GM18526 (cell line): ENCODE results near the gene OR8B4.

Experiments
- POLR2A ChIP-seq: IDR thresholded peaks from 3 replicates; pipeline ENCODE4 v1.6.1; 2011; ENCODE audit not compliant: insufficient read length; ENCODE audit errors: extremely low read depth

Gene OR8B4

GRCh38 chr11:124440608-124441007, 15.9 kb upstream of the OR8B4 start:
- no peak for TF ChIP-seq POLR2A

DNA sequence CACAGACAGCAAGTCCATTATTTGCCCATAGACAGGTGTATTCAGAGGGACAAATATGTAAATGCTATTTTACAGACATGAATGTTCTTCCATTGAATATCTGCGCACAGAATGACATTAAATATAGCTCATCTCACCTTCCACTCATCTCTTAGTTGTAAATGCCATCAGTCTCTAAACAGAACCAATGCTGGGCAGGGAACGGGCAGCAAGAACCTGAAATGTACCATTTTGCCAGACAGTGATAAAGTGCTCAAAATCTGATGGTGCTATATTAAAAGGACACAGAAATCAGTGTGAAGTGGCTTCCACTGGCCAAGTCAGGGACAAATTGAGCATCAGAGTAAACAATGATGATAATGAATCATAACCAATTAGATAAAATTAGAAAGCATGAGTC, 10.0 kb upstream of the OR8B4 start:
- TF ChIP-seq POLR2A, result no peak

GRCh38 chr11:124429599-124429998, 4.9 kb upstream of the OR8B4 start:
- no peak for TF ChIP-seq POLR2A

- TF ChIP-seq POLR2A, result no peak
These were observed 3.6 kb downstream of the OR8B4 start for GRCh38 chr11:124421043-124421442.

GRCh38 chr11:124415356-124415923, 9.2 kb downstream of the OR8B4 start:
- TF ChIP-seq POLR2A, result no peak

DNA sequence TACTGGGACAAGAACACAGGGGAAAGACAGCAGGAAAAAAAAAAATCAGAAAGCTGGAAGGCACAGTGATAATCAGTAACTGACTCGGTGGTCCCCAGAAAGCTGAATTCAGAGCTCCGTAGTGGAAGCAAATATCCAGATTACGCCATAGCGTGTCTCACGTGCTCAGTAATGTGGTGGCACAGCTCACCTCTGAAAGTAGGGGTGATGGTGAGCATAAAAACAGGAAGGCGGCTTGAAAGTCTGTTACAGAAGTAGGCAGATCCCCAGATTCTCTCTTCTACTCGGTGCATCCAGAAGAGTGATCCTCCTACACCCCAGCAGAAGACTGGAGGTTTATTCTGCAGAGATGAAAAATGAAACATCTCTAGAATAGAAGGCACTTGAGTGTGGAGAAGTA, 14.8 kb downstream of the OR8B4 start:
- no peak for TF ChIP-seq POLR2A

GRCh38 chr11:124405581-124405980, 19.1 kb downstream of the OR8B4 start:
- no peak for TF ChIP-seq POLR2A

DNA sequence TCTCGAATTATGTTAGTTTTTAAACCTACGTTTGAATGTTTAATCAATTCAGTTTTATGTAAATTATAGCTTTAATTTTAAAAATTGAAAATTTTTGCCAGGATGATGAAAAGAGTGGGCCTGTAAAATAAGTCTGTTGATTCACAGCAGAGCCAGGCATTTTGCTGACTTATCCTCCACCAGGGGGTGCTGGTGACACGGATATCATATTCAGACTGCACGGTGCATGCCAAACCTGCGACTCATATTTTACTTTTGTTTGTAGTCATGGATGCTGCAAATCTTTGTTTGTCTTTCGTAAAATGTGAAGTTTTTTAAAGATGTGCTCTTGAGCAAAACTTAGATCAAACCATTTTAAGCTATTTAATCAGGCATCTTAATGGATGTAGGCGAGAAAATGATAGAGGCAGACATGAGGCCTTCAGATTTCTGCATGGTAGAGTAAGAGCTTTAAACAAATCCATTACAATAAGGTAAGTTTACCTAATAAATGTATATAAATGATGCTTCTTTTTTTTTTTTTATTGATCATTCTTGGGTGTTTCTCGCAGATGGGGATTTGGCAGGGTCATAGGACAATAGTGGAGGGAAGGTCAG, 22.2 kb downstream of the OR8B4 start:
- no peak for TF ChIP-seq POLR2A

DNA sequence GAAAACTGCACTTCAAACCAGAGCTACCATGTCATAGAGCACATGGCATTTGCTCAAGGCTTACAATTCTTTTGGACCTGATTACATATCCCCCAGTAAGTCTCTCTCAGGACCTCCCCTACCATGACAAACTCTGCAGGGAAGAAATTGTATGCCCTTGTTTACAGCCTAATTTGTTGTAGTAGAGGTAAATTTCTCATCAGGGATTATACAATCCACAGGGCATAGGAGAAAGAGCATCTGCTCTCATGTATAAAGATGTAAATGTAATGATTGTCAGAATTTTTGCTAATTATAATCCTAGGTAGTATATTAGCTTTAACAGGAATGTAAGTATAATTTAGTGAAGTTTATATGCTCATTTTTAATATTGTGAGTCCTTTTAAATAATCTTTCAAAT, 25.7 kb downstream of the OR8B4 start, which contains the start of gene OR8B3:
TSS of gene OR8B3 (minus strand) at position 101 of the 400 bp plus-strand sequence. CDS start 1,673 bp downstream, outside the sequence.
- no peak for TF ChIP-seq POLR2A

DNA sequence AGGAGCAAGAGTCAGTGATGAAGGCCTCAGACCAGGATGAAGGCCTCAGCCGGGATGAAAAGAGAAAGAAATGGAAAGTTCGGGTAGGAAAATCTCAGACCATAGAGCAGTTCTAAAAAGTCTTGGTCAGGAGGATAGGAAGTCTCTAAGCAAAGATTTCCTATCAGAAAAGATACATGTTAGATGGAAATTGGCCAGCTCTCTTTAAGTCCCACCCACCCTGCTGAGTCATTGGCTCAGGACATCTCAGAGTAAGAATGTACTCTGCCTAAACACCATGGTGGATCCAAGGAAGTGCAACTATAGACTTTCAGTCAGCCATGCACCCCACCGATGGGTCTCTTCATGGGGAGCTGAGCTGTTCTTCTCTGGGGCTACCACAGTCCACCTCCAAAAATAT, 30.3 kb downstream of the OR8B4 start:
- TF ChIP-seq POLR2A, result no peak

DNA sequence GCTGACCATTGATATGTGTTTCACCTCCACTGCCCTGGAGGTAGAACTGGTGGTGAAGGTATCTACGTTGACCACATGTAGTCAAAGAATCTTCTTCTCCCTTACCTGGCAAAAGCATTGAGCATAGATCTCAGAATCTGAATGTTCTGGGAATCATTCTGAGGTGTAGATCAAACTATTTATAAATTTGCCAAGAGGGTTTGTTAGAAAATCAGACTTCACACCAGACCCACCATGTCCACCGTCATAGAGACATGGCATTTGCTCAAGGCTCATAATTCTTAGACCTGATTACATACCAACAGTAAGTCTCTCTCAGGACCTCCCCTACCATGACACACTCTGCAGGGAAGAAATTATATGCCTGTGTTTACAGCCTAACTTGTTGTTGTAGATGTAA, 40.3 kb downstream of the OR8B4 start, which contains the start of gene OR8B2:
TSS of gene OR8B2 (minus strand) at position 101 of the 400 bp plus-strand sequence. CDS start 1,156 bp downstream, outside the sequence.
- no peak for TF ChIP-seq POLR2A

GRCh38 chr11:124380585-124380984, 44.1 kb downstream of the OR8B4 start:
- no peak for TF ChIP-seq POLR2A

DNA sequence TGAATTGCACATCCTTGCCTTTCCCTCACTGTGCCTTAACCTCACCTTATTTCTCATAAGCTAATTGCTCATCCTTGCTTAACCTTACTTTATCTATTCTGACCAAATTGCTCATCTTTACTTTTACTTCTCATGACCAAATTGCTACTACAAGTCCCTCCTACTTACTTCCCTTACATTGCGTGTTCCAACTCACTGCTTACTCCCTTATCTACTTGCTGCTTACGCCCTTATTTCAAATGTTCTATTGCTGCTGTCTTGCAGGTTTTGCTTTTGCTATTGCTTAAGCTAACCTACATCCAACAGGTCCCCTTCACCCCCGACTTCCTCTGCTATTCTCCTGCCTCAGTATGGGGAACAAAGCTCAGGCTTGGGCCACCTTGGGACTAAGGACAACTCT, 48.4 kb downstream of the OR8B4 start:
- TF ChIP-seq POLR2A, result no peak
